Activated CD8-positive, alpha-beta memory T cell treated with anti-CD3 and anti-CD28 coated beads for 4 hours (primary cell): ENCODE data around the gene MAP3K1.

Experiments
- DNase-seq, 2 donors: peaks; one replicate each; pipeline ENCODE4 v3.0.0-alpha.2; 2020; ENCODE audit warnings: low read depth in 2 of 2

Gene MAP3K1

GRCh38 chr5:56845904-56846480 is 30.6 kb downstream of the MAP3K1 start:
- DNase-seq = no peak

GRCh38 chr5:56848206-56848605 is 32.9 kb downstream of the MAP3K1 start:
- no peak for DNase-seq

- DNase-seq = no peak
Measured at GRCh38 chr5:56849671-56850070, 34.3 kb downstream of the MAP3K1 start.

DNA sequence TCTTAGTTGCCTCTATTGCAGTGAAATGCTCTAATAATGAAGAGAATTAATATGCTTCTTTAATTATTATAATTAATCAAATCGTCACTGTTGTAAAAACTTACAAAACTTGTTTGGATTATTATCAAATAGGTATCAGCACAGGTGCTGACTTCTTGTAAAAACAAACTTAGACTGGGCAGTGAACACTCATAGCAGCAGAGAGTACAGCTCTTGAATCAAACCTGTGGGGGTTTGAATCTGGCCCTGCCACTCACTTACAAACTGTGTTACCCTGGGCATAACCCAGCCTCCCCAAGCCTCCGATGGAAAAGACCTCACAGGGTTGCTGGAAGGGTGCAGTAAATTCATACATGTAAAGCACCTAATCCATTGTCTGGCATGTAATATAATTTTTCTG is 35.1 kb downstream of the MAP3K1 start:
- DNase-seq = no peak

GRCh38 chr5:56851258-56851941 is 36.1 kb downstream of the MAP3K1 start:
- DNase-seq = no peak

GRCh38 chr5:56852228-56853000 is 37.1 kb downstream of the MAP3K1 start:
- DNase-seq = no peak

- no peak for DNase-seq
Measured at GRCh38 chr5:56853698-56854097, 38.3 kb downstream of the MAP3K1 start.

DNA sequence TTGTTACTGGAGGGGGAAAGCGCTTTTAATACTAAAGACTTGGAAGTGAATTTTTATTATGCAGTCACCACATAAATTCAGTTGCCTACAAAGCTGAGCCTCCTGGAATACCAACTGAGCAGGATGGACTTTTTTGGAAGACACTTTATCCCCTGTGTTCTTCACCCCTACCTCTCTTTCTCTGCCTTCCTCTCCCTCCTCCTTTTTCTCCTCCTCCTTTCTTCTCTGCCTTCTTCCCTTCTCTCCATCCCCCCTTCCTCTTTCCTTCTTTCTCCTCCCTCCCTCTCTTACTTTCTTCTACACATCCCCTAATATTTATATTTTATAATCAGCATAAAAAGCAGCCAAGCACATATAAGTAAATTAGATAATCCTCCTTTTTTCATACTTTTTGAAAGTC is 39.6 kb downstream of the MAP3K1 start:
- no peak for DNase-seq

- no peak for DNase-seq
Measured at GRCh38 chr5:56856541-56857178, 41.3 kb downstream of the MAP3K1 start.

- DNase-seq = no peak
Measured at GRCh38 chr5:56858777-56859442, 43.6 kb downstream of the MAP3K1 start.

DNA sequence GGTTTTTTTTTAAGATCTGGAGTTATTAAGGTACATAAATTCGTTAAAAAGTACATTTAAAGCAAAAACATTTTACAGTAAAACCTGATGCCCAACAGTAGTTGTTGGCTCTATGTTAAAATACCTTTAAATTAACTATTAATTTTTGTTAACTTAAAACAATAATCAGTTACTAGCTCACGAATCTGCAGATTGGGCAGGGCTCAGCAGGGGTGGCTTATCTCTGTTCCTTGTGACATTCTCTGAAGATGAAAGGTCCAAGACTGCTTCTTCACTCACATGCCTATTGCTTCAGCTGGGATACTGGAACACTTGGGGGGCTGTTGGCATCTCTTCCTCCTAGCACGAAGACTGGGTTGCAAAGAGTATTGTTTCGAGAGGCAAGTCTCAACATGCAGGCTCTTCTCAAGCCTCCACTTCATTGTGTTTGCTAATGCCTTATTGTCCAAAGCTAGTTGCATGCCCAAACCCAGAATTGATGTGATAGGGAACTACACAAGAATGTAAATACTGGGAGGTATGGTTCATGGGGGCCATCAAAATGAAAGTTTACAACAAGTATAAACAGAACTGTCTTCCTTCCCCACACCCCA is 46.6 kb downstream of the MAP3K1 start:
- DNase-seq = no peak

DNA sequence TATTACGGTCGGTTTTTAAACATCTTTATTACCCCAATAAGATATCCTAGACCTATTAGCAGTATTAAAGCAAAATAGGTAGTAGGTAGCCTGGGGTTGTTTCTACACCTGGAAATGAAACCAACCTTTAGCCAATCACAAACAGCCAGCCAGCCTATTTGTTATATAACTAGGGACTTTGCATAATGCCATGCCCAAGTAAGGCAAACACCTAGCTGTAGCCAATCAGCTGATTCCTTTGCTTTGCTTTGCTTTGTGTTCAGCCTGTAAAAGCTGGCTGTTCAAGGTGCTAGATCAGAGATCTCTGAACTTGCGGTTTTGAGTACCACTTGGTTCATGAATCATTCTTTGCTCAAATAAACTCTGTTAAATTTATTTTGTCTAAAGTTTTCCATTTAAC is 47.6 kb downstream of the MAP3K1 start:
- no peak for DNase-seq

DNA sequence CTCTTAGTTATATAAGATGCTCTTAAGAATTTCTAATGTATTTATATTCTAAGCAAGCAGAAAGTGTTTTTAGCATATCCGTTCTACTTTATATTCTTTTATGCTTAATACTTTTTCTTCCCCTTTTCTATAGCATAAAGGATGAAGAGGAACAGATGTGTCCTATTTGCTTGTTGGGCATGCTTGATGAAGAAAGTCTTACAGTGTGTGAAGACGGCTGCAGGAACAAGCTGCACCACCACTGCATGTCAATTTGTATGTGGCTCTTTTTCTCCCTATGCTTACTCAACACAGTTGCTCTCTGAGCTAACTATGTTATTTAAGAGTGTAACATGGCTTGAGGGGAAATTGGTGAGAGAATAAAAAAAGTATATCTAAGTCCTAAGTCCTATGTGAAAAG is 56.4 kb downstream of the MAP3K1 start:
- DNase-seq = no peak

GRCh38 chr5:56873056-56873455 is 57.7 kb downstream of the MAP3K1 start:
- DNase-seq = no peak

- no peak for DNase-seq
Measured at GRCh38 chr5:56876327-56876726, 61.0 kb downstream of the MAP3K1 start.

DNA sequence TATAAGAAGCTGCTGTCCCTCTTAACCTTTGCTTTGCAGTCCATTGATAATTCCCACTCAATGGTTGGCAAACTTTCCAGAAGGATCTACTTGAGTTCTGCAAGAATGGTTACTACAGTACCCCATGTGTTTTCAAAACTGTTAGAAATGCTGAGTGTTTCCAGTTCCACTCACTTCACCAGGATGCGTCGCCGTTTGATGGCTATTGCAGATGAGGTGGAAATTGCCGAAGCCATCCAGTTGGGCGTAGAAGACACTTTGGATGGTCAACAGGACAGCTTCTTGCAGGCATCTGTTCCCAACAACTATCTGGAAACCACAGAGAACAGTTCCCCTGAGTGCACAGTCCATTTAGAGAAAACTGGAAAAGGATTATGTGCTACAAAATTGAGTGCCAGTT is 66.2 kb downstream of the MAP3K1 start:
- no peak for DNase-seq

DNA sequence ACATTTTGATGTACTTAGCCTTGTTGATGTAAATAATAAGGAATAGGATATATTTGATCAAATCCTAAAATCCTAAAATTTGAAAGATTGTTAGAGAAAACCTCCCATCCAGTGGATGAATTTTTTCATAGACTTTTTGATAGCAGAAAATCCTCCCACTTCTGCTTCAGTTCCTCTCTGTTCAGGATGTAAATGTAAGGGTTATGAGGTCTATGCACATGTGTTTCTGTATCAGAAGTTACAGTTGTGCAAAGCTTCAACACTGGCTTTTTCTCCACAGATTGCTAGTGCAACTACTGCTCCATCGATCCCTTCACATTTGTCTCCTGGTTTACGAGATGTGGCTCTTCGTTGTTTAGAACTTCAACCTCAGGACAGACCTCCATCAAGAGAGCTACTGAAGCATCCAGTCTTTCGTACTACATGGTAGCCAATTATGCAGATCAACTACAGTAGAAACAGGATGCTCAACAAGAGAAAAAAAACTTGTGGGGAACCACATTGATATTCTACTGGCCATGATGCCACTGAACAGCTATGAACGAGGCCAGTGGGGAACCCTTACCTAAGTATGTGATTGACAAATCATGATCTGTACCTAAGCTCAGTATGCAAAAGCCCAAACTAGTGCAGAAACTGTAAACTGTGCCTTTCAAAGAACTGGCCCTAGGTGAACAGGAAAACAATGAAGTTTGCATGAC is 78.1 kb downstream of the MAP3K1 start:
- DNase-seq = no peak

GRCh38 chr5:56896763-56897162 is 81.4 kb downstream of the MAP3K1 start:
- no peak for DNase-seq

DNA sequence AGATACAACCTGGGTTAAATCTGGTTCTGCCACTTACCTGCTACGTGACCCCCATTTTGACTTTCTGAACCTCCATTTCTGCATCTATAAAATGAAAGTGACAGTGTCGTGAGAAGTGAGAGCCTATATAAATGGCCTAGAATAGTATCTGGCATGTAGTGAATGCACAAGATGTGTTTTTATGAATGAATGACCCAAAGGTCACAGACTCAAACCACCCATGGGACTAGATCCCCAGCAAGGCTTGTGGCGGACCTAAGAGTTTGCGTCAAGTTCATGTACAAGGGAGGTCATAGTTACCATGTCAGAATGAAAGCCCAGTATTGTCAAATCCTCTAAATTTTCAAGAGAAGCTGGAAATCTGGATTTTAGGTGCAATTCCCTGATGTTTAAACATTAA is 82.9 kb downstream of the MAP3K1 start:
- no peak for DNase-seq

DNA sequence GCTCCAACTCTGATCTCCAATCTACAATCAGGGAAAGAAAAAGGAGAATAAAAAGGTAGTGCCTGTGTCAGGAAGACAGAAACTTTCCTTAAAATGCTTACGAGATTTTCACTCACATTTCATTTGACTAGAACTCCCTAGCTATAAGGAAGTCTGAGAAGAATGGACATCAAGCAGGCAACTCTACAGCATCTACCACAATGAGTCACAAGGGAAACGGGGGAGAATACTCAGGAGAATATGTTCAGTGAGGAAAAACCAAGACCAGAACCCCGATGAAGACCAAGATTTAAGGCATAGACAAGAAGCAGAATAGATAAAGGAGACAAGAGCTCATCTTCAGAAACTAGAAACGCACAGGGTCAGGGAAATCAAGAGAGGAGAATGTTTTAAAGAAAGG is 85.0 kb downstream of the MAP3K1 start:
- no peak for DNase-seq
